ENCODE data around the gene UACA. TPM values are rescaled to one million over a fixed set of nuclear protein-coding genes. Genes with fewer than 3 reads are reported as not detected.
A peak's percentile ranks its signal among the peaks of the same experiment; 100 is the strongest.
"Not testable (repeated sequence)": the region's sequence is repeated elsewhere in the genome, so short reads cannot be mapped to it uniquely, and the experiment has no call there.

Gene UACA
- total RNA-seq, 1 donor, result 149 TPM

GRCh38 chr15:70627322-70627721, 136.0 kb downstream of the UACA start:
- no peak for TF ChIP-seq CTCF (IDR thresholded peaks at IDR 0.05; ENCODE audit: insufficient read depth, low read length)
- DNase-seq (ENCODE audit: low read depth), result no peak
- no peak overlapping the region for H3K4me3 ChIP-seq (ENCODE audit: low read depth, low read length)

- no peak for TF ChIP-seq CTCF (IDR thresholded peaks at IDR 0.05; ENCODE audit: insufficient read depth, low read length)
- DNase-seq (ENCODE audit: low read depth), result no peak
- H3K4me3 ChIP-seq (ENCODE audit: low read depth, low read length), result no peak overlapping the region
Measured at GRCh38 chr15:70625438-70625837, 137.9 kb downstream of the UACA start.

GRCh38 chr15:70625011-70625410, 138.3 kb downstream of the UACA start:
- no peak overlapping the region for H3K4me3 ChIP-seq (ENCODE audit: low read depth, low read length)
- DNase-seq (ENCODE audit: low read depth), result peak; percentile 50
- no peak for TF ChIP-seq CTCF (IDR thresholded peaks at IDR 0.05; ENCODE audit: insufficient read depth, low read length)

- no peak for TF ChIP-seq CTCF (IDR thresholded peaks at IDR 0.05; ENCODE audit: insufficient read depth, low read length)
- no peak for DNase-seq (ENCODE audit: low read depth)
- no peak overlapping the region for H3K4me3 ChIP-seq (ENCODE audit: low read depth, low read length)
Measured at GRCh38 chr15:70618929-70619328, 144.4 kb downstream of the UACA start.

GRCh38 chr15:70617911-70618287, 145.5 kb downstream of the UACA start:
- DNase-seq (ENCODE audit: low read depth), result no peak
- TF ChIP-seq CTCF (IDR thresholded peaks at IDR 0.05; ENCODE audit: insufficient read depth, low read length), result no peak

GRCh38 chr15:70617076-70617910, 146.1 kb downstream of the UACA start:
- DNase-seq (ENCODE audit: low read depth), result peak; percentile 58

More at GRCh38 chr15:70617911-70618287, 145.5 kb downstream of the UACA start:
- H3K4me3 ChIP-seq (ENCODE audit: low read depth, low read length), result no peak overlapping the region

GRCh38 chr15:70616311-70616756, 147.0 kb downstream of the UACA start:
- not testable (repeated sequence) for DNase-seq (ENCODE audit: low read depth); H3K4me3 ChIP-seq (ENCODE audit: low read depth, low read length)

More at GRCh38 chr15:70617076-70617910, 146.1 kb downstream of the UACA start:
- H3K4me3 ChIP-seq (ENCODE audit: low read depth, low read length), result no peak overlapping the region
- no peak for TF ChIP-seq CTCF (IDR thresholded peaks at IDR 0.05; ENCODE audit: insufficient read depth, low read length)

Measured in fibroblast of the aortic adventitia (primary cell).